CD4-positive, alpha-beta T cell treated with Interleukin-21 for 1 hour (primary cell): ENCODE measurements around the gene FGL2.
A peak's percentile ranks its signal among the peaks of the same experiment; 100 is the strongest.
"Not testable (repeated sequence)": the region's sequence is repeated elsewhere in the genome, so short reads cannot be mapped to it uniquely, and the experiment has no call there.

ENCODE experiments used
- DNase-seq: peaks from one replicate; pipeline ENCODE4 v3.0.0-alpha.2; 2020

FGL2 gene, protein sequence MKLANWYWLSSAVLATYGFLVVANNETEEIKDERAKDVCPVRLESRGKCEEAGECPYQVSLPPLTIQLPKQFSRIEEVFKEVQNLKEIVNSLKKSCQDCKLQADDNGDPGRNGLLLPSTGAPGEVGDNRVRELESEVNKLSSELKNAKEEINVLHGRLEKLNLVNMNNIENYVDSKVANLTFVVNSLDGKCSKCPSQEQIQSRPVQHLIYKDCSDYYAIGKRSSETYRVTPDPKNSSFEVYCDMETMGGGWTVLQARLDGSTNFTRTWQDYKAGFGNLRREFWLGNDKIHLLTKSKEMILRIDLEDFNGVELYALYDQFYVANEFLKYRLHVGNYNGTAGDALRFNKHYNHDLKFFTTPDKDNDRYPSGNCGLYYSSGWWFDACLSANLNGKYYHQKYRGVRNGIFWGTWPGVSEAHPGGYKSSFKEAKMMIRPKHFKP

DNA sequence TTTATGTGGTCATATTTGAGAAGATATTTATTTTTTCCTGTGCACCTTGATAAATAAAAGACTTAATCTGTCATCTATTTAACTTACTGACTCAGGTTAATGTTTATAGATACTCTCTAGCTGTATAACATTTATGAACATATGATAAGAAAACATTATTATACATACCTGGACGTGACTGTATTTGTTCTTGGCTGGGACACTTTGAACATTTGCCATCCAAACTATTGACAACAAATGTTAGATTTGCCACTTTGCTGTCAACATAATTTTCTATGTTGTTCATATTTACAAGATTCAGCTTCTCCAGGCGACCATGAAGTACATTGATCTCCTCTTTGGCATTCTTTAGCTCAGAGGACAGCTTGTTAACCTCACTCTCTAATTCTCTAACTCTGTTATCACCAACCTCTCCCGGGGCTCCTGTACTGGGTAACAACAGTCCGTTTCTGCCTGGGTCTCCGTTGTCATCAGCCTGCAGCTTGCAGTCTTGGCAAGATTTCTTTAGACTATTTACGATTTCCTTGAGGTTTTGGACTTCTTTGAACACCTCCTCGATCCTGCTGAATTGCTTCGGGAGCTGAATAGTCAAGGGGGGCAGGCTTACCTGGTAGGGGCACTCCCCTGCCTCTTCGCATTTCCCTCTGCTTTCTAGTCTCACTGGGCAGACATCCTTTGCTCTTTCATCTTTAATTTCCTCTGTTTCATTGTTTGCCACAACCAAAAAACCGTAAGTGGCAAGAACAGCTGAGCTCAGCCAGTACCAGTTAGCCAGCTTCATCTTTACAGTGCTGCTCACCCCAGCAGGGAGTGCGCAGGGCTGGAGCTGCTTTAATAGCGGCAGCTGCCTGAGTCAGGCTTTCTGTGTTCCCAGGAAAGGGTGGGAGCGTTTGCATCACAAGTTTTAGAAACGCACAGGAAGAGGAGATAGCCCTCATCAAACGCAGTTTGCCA, at the start of gene FGL2:
Gene FGL2 (minus strand): TSS at position 807 of the 954 bp plus-strand sequence. CDS start 26 bp downstream, at position 781.
- peak; percentile 49 for DNase-seq

DNA sequence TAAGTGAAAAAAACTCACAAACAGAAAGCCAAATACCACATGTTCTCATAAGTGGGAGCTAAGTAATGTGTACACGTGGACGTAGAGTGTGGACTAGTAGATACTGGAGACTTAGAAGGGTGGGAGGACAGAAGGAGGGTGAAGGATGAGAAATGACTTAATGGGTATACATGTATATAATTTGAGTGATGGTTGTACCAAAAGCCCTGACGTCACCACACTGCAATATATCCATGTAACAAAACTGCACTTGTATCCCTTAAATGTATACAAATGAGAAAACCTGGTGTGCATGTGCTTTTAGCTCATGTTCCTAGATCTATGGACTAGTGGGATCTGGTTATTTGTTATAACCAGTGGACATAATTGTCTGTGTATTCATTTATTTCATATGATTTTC, 48.5 kb upstream of the FGL2 start:
- no peak for DNase-seq

DNA sequence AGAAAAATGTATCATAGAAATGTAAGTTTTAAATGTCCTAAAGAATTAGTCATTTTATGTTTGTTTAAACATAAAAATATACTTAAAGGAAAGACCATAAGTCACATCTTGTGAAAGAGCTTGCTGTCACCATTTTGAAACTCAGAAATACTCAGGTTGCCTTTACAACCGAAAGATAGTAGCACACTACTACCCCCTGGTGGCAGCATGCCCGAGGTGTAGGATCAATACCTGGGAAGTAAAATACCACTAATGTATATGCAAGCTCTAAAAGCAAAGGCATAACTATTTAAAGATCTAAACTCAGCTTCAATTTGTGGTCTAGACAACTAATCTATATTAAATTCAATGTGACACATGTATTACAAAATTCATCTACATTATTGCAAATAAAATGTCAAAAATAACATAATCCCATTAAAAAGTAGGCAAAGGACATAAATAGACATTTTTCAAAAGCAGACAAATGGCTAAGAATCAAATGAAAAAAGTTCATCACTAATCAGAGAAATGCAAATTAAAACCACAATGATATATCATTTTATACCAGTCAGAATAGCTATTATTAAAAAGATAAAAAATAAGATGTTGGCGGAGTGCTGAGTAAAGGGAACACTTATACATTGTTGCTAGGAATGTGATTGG, 47.7 kb upstream of the FGL2 start:
- DNase-seq, result peak; percentile 87

DNA sequence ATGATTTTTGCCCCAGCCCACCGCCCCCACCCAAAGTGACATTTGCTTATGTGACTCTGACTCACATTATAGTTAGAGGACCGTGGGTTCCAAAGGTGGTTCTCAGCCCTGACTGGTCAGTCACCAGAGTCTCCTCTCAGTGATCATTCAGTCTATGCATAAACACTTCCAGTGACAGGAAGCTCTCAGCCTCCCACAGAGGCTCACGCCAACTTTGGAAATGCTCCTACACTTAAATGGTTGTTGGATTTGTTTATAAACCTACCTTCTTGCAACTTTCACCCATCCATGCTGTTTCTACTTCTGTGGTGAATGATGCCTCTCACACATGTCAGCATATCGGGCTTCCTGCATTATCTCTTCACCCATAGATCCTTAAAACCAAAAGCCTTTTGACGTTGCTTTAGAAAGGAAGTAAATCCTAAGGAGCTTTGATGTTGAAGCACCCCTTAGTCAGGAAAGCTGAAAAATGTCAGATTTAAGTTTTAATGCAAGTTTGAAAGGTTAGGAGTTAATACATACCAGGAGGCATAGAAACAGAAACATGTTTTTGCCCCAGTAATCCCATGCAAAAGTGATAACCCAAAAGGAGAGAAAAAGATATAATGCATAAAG, 46.5 kb upstream of the FGL2 start:
- no peak for DNase-seq

DNA sequence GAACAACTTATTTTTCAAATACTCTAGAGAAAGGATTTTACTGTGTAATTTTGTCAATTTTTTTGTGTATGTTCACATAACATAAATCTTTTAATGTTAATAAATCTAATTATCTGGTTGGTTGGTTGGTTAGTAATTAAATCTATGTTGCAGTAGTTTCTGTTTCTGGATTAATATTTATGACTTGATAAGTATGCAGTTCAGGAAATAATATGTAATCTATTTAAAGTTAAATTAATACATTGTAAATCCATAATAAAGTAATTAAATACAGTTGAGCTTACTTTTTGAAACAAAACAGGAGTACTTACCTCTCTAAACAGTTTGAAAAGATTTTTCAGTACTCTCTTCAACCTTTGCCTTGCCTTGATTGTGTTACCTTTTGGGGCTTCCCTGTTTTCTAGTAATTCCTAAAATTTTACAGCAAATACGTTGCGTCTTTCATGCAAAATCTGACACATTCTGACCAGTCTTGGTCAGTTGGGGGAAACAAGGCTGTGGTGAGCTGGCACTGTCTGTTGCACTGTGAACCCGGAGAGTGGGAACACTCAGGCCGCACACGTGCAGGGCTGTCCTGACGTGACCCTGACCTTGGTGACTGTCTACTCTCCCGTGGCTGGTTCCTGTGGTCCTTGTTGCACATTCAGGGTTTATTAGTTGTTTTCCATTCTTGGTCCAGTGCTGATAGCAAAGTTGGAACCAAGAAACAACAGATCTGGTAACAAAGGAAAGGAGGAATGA, 45.6 kb upstream of the FGL2 start:
- no peak for DNase-seq

DNA sequence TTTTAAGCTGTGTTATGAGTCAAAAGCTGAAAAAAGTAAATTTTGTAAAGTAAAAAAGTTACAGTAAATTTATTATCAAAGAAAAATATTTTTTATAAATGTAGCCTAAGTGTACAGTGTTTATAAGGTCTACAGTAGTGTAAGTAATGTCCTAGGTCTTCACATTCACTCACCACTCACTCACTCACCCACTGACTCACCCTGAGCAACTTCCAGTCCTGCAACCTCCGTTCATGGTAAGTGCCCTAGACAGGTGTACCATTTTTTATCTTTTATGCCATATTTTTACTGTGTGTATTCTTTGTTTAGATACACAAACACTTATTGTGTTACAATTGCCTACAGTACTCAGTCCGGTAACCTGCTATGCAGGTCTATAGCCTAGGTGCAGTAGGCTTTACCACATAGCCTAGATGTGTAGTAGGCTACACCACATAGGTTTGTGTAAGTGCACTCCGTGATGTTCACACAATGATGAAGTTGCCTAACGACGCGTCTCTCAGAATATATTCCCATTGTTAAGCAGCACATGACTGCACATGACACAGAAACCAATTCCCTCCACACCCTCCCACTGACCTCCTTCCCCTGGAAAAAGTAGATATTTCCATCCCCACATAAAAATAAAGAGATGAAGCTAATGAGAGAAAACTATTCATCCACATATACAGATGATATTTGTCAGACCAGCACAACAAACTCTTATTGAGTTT, 44.8 kb upstream of the FGL2 start:
- no peak for DNase-seq

DNA sequence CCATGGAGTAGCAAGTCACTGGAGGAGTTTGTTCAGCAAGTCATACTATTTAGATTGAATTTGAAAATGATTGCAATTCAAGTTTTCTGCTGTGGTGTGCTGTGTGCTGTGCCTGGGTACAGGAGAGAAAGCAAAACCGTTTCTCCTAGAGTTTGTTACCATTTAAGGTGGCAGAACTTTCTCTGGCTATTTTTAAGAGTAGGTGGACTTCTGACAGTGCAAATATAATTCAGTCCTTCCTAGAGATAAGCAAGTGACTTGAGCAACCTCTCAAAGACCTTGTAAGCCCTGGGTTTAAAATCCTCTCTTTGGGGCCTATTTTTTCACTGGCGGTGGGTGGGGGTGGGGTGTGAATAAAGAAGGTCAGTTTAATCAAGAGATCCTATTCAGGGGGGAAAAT, 42.9 kb upstream of the FGL2 start:
- DNase-seq, result no peak

DNA sequence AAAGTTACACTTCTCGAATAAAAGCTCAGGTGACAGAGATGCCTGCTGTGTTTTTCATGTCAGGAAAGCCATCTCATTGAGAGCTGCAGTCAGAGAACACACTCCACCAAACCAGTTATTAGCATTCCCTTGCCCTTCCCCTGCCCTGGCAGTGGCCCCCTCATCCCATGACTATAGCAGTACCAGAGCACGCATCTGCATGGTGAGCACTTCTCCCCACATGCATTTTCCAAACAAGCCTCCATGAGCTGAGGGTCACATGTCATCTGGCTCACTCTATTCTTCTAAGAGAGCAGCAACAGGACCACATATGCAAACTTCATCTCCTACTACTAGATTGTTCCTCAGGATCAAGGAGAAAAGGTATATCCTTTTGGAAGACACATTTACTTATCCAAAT, 42.4 kb upstream of the FGL2 start:
- DNase-seq, result no peak

DNA sequence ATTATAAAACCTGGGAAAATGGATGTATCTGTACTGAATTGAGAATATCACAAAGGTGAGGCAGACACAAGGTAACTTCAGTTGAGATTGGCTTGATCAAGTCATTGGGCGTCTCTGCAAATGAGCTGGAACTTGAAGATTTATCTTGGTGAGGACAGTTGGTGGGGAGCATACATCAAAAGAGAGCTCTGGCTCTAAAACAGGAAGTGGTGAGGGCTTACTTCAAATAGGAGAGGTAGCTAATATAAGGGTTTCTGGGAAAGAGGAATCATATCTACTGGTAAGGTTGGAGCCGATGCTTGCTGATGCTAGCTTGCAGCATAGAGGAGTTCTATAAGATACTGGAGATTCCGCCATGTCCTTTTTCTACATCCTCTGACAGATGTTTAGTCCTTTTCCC, 39.9 kb upstream of the FGL2 start:
- no peak for DNase-seq

DNA sequence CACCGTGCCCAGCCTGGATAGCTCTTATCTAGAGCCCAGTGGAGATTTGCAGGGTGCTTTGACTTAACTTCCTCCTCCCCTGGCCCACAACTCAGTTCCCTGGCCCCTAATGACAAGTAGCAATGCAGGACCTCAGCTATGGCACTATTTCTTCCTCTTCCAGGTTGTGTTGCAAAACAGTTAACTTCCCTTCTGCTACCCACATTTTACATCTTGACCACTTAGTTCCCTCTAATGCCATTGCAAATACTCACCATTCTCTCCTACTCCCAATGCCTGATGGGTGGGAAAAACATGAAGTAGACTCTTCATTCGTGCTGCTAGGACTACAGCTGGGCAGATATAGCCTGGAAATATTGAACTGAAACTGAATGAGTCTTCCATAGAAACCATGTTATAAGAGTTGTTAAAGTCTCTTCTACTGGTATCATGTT, 39.1 kb upstream of the FGL2 start:
- DNase-seq, result peak; percentile 23

DNA sequence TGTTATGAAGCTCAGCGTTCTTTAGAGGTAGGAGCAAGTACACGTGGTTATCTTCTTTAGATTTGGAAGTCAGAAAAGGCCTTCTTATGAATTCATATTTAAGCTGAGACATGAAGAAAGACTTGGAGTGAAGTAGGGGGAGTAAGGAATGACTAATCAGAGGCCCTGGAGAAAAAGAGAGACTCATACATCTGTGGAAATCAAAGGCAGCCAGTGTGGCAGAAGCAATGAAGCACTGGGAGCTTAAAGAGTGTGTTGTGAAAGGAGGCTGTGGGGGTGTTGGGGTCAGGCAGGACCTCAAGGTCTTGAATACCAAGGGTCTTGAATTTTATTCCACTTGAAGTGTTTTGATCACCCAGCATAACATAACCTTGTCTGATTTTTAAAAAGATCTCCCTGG, 35.7 kb upstream of the FGL2 start:
- no peak for DNase-seq

DNA sequence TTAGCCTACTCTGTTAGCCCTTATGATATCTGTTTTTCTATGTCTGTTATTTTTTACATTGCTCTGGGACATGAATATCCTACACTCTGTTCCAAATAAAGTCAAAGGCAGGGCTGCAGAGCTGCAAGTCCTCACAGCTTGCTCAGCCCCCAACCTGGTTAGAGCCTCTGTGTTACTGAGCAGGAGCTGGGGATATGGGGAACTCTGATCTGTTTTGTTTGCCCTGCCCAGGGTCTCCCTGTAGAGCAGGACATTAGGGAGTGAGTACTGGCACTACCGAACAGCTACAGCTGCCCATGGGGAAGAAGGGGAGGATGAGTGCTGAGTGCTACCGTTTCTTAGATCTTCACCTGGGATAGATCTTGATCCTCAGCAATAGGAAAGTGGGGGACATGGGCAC, 32.8 kb upstream of the FGL2 start:
- DNase-seq, result no peak

DNA sequence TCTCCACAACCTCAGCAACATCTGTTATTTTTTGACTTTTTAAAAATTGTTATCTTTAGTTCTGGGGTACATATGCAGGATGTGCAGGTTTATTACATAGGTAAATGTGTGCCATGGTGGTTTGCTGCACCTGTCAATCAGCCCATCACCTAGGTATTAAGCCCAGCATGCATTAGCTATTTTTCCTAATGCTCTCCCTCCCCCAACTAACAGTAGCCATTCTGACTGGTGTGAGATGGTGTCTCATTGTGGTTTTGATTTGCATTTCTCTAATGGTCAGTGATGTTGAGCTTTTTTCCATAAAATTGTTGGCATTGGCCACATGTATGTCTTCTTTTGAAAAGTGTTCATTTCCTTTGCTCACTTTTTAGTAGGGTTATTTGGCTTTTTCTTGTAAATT, 29.2 kb upstream of the FGL2 start:
- not testable (repeated sequence) for DNase-seq

DNA sequence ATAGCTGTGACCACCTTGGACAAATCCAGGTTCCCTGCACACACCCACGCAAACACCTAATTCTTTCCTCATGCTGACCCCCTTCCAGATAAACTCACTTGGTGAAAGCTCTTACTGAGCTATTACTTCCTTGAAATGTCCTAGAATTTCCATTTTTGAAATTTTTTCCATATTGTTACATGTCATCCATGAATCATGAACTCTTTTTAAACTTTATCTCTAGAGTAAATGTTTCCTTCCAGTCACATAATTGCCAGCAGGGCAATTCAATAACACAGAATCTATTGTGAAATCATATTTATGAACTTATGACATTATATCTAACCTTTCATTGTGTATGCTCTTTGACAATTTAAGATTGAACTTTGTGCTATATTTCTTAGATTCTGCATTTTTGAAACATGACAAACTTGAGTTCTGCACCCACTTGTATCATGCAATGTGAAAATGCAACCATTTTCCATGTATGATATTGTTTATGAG, 26.8 kb upstream of the FGL2 start:
- DNase-seq, result no peak

DNA sequence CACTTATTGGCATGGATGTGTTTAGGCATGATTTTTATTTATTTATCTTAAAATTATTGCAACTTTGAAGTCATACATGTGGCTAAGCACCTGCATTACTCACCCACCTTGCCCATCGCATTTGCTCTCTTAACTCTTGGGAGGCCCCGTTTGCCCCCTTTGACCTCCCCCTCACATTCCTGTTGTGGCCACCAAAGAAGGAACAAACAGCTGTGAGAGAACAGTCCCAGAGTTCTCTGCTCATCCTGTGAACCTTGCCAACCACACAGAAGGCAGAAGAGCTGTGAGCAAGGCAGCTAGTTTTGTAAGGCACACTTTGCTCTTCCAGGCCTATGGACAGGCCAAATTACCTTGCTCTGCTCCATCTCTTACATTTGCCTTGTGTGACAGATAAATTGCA, 23.6 kb upstream of the FGL2 start:
- DNase-seq, result no peak

DNA sequence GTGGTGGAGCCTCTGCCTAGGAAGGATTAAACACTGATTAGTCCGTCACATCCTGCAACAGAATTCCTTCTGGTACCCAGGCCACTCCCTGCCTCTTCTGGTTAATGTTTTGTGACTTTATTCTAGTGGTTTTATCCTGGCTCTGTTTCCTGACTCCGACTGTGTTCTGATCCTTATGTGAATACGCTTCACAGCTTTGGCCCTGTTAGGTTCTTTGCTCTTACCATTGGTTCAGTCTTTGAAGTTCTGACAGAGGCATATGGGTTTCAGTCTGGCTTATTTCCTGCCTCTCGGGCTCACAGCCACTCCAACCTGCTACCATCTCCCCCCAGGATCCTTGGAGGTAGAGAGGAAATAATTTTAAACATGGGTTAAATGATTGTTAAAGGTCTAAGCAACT, 23.2 kb upstream of the FGL2 start:
- DNase-seq, result no peak

DNA sequence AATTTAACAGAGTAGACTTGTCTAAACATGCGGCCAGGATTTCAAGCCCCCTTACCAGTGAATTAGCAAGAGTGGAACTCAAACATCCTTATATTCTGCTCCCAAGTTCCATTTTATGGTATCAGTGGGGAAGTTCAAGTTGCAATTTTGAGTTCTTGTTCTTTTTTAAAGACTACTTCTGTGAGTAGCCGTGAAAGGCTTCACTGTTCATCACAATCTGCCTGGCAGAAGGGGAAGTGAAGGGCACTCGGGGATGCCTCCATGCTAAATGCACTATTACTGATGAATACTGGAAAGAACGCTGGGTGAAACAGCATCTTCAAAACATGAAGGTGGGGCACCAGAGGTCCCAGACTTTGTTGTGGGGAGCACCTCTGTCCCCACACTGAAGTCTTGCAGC, 22.4 kb upstream of the FGL2 start:
- DNase-seq, result no peak

DNA sequence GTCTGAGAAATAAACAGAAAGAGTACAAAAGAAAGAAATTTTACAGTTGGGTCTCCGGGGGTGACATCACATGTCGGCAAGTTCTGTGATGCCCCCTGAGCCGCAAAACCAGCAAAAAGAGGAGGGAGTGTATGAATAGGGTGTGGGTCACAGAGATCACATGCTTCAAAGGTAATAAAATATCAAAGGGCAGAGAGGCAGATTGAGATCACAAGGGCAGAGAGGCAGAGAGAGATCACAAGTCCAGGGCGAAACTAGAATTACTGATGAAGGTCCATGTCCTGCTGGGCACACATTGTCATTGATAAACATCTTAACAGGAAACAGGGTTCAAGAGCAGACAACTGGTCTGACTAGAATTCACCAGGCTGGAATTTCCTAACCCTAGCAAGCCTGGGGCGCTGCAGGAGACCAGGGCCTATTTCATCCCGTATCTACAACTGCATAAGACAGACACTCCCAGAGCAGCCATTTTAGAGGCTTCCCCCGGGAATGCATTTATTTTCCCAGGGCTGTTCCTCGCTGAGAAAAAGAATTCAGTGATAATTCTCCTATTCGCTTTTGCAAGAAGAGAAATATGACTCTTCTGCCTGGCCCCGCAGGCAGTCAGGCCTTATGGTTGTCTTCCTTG, 20.2 kb upstream of the FGL2 start:
- DNase-seq, result not testable (repeated sequence)

DNA sequence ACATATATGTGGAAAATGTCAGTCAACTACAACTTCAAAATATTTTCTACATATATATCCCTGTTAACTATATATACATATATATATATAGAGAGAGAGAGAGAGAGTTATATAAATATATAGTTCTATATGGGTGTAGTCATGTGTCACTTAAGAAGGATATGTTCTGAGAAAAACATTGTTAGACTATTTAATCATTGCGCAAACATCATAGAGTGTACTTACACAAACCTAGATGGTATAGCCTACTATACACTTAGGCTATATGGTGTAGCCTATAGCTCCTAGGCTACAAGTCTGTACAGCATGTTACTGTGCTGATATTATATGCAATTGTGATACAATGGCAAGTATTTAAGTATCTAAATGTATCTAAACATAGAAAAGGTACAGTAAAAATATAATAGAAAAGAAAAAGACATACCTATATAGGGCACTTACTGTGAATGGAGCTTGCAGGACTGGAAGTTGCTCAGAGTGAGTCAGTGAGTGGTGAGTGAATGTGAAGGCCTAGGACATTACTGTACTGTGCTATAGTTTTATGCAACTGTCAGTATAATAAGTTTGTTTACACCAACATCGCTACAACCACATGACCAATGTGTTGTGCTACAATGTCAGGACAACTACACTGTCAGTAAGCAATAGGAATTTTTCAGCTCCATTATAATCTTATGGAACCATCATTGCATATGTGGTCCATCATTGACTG, 18.0 kb upstream of the FGL2 start:
- no peak for DNase-seq
